ENCODE results near the gene UNK. TPM values are rescaled to one million over a fixed set of nuclear protein-coding genes. Genes with fewer than 3 reads are reported as not detected.

The UNK gene
- total and polyA plus RNA-seq, 2 of the 13 experiments (the other 11 are each of a cell fraction or from before 2014, with no cell fraction given): 31.6 to 33.0 TPM

DNA sequence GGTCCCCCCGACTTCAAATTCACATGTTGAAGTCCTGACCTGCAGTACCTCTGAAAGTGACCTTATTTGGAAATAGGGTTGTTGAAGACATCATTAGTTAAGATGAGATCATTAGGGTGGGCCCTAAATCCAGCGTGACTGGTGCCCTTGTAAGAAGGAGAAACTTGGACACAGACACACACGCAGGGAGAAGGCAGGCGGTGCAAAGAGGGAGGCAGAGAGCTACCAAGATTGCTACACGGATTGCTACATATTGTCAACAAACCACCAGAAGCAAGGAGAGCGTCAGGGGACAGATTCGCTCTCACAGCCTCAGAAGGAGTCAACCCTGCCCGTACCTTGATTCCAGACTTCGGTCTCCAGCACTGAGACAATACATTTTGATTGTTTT is 77.3 kb downstream of the UNK start (continued):
- TF ChIP-seq CCDC6 (CRISPR knock-in tag; IDR thresholded peaks at IDR 0.05): no peak
- TF ChIP-seq ZFP41 (CRISPR knock-in tag; IDR thresholded peaks at IDR 0.05; ENCODE audit: borderline replicate concordance): 0 out of 2 replicates have a peak, but pooled peaks have one; percentile 21
- no peak for TF ChIP-seq ZNF772 (CRISPR knock-in tag; IDR thresholded peaks at IDR 0.05)
- TF ChIP-seq CTCF (CRISPR knock-in tag; IDR thresholded peaks at IDR 0.05): peak; percentile 2; the same call in 1 of the 2 replicates
- TF ChIP-seq ZNF550 (CRISPR knock-in tag; IDR thresholded peaks at IDR 0.05; ENCODE audit: borderline replicate concordance): 0 out of 2 replicates have a peak, but pooled peaks have one; percentile 4
- 0 out of 2 replicates have a peak, but pooled peaks have one; percentile 9 for TF ChIP-seq ZNF232 (CRISPR knock-in tag; IDR thresholded peaks at IDR 0.05; ENCODE audit: borderline replicate concordance)
- no peak for TF ChIP-seq FOXA1 (IDR thresholded peaks at IDR 0.05)
- TF ChIP-seq FOXA1 (CRISPR knock-in tag; IDR thresholded peaks at IDR 0.05): peak; percentile 73
- no peak for TF ChIP-seq FOXP1 (IDR thresholded peaks at IDR 0.05)
- TF ChIP-seq FOXP1 (CRISPR knock-in tag; IDR thresholded peaks at IDR 0.05): peak; percentile 28; the same call in 1 of the 2 replicates
- 0 out of 2 replicates have a peak, but pooled peaks have one; percentile 4 for TF ChIP-seq KDM2A (CRISPR knock-in tag; IDR thresholded peaks at IDR 0.05; ENCODE audit: borderline replicate concordance, low read depth)
- TF ChIP-seq CEBPG (CRISPR knock-in tag; IDR thresholded peaks at IDR 0.05): peak; percentile 83
- no peak for TF ChIP-seq FOXK2 (IDR thresholded peaks at IDR 0.05)
- TF ChIP-seq ZNF883 (CRISPR knock-in tag; IDR thresholded peaks at IDR 0.05; ENCODE audit: not compliant biosample characterization): peak; percentile 7
- TF ChIP-seq FOXA3 (CRISPR knock-in tag; IDR thresholded peaks at IDR 0.05): peak; percentile 73

DNA sequence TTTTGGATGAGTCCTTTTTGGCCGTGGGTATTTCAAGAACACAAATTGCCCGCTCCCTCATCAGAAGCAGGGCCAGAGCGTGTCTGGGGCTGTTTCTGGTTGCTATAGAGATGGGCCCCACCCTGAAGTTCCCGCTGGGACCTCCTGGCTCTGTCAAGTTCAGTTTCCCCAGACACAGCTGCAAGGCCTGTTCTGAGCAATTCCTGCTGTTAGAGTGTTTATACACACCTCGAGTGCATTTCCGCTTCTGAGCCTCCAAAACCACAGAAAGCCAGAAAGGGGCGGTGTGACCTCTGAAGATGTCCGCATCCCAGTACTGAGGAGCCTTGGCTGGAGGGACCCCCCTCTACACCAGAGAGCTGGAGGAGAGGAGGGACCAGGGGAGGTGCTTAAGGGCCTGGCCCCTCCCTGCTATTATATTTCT is 79.9 kb downstream of the UNK start:
- Histone ChIP-seq H3K36me3 (replicated peaks in 1 of 2; ENCODE audit: control insufficient read depth in 1 of 2, insufficient read depth in 2 of 2, low read length in 2 of 2) (no peaks in the 10 kb centered on the region), H3K27ac (ENCODE audit: extremely low read length, insufficient read depth, low read length) (no peak overlapping the region), H3K9ac (ENCODE audit: insufficient read depth, low read depth, low read length) (no peak overlapping the region), H3K4me2 (ENCODE audit: low read depth, low read length) (peak overlapping the region; percentile 30), H3K4me3 (replicated peaks in 1 of 3; ENCODE audit: insufficient read depth in 1 of 3, low read depth in 2 of 3, low read length in 3 of 3) (no peak overlapping the region), H4K20me1 (ENCODE audit: insufficient read depth, low read length) (no peaks in the 10 kb centered on the region), H3K79me2 (ENCODE audit: insufficient read depth, low read length) (no peaks in the 10 kb centered on the region), H3K4me1 (ENCODE audit: insufficient read depth, low read length) (peaks cover 69% of the 10 kb centered on the region), H3K9me3 (ENCODE audit: low read length) (no peaks in the 10 kb centered on the region), H3K27me3 (ENCODE audit: control insufficient read depth in 1 of 2, insufficient read depth in 2 of 2, low read length in 2 of 2) (no peaks in the 10 kb centered on the region), H2AFZ (ENCODE audit: low read length) (no peak overlapping the region)
- in situ Hi-C loops (cut with HindIII; ENCODE audit: extremely low pct_ligation_motif_present, low pct_unique_long_range_greater_than_20kb) (no loop called here), intact Hi-C loops (cut with micrococcal nuclease; ENCODE audit: unreplicated experiment) (no loop called here)
- ATAC-seq (no peak), FAIRE-seq (no peak), DNase-seq (ENCODE audit: low spot score) (no peak)
- POLR2A ChIA-PET: interaction anchor here (1.0 to 5.7 kb wide), 4 partner anchors 8 to 85 kb away, joined by 3 to 70 read pairs (median 18); partner anchors contain the start of genes TRIM47 and WBP2
- no TSS peak for BruUV-seq (replicated peaks)
- 46% methylated on average over 8 of the region's 8 CpGs for WGBS (ENCODE audit: low lambda C conversion rate)
- CTCF ChIA-PET (ENCODE audit: low intra/inter-chr PET ratio, low total read pairs): no interaction called here
- TF ChIP-seq BRCA1 (CRISPR knock-in tag; IDR thresholded peaks at IDR 0.05) (no peak), DPF2 (CRISPR knock-in tag; IDR thresholded peaks at IDR 0.05; ENCODE audit: borderline replicate concordance, low read depth) (no peak), XBP1 (CRISPR knock-in tag; IDR thresholded peaks at IDR 0.05) (no peak), MED1 (CRISPR knock-in tag; IDR thresholded peaks at IDR 0.05) (no peak)
- TF ChIP-seq, protein P1, sequence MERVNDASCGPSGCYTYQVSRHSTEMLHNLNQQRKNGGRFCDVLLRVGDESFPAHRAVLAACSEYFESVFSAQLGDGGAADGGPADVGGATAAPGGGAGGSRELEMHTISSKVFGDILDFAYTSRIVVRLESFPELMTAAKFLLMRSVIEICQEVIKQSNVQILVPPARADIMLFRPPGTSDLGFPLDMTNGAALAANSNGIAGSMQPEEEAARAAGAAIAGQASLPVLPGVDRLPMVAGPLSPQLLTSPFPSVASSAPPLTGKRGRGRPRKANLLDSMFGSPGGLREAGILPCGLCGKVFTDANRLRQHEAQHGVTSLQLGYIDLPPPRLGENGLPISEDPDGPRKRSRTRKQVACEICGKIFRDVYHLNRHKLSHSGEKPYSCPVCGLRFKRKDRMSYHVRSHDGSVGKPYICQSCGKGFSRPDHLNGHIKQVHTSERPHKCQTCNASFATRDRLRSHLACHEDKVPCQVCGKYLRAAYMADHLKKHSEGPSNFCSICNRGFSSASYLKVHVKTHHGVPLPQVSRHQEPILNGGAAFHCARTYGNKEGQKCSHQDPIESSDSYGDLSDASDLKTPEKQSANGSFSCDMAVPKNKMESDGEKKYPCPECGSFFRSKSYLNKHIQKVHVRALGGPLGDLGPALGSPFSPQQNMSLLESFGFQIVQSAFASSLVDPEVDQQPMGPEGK (CRISPR knock-in tag; IDR thresholded peaks at IDR 0.05): 0 out of 2 replicates have a peak, but pooled peaks have one; percentile 30
- TF ChIP-seq, protein P2, sequence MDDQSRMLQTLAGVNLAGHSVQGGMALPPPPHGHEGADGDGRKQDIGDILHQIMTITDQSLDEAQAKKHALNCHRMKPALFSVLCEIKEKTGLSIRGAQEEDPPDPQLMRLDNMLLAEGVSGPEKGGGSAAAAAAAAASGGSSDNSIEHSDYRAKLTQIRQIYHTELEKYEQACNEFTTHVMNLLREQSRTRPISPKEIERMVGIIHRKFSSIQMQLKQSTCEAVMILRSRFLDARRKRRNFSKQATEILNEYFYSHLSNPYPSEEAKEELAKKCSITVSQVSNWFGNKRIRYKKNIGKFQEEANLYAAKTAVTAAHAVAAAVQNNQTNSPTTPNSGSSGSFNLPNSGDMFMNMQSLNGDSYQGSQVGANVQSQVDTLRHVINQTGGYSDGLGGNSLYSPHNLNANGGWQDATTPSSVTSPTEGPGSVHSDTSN (CRISPR knock-in tag; IDR thresholded peaks at IDR 0.05; ENCODE audit: borderline replicate concordance): no peak

All from HepG2 (cell line).